ENCODE data around the gene HSPA12B.

Gene HSPA12B

GRCh38 chr20:3755814-3756480 is 23.5 kb downstream of the HSPA12B start:
- Histone ChIP-seq H3K36me3 (ENCODE audit: insufficient read depth, low read length) (peaks cover 17% of the 10 kb centered on the region), H3K9ac (ENCODE audit: low read length) (no peak overlapping the region), H3K4me3 (ENCODE audit: low read depth, low read length, poor library complexity, severe bottlenecking) (no peak overlapping the region), H4K20me1 (ENCODE audit: insufficient read depth, low read length) (no peaks in the 10 kb centered on the region), H2AFZ (ENCODE audit: low read length) (no peak overlapping the region), H3F3A (ENCODE audit: insufficient read depth, low read length) (no peaks in the 10 kb centered on the region), H3K27me3 (ENCODE audit: insufficient read depth, low read length) (no peaks in the 10 kb centered on the region), H3K79me2 (ENCODE audit: insufficient read depth, low read length) (no peaks in the 10 kb centered on the region), H3K9me2 (ENCODE audit: low read depth, low read length) (no peaks in the 10 kb centered on the region), H3K4me2 (ENCODE audit: low read length) (no peak overlapping the region), H3K27ac (ENCODE audit: low read depth, low read length, poor library complexity, severe bottlenecking) (no peak overlapping the region), H3K9me3 (ENCODE audit: low read length) (no peaks in the 10 kb centered on the region), H3K4me1 (ENCODE audit: insufficient read depth, low read length, severe bottlenecking) (peaks cover 4% of the 10 kb centered on the region)
- TF ChIP-seq EZH2 (IDR thresholded peaks at IDR 0.05; ENCODE audit: borderline replicate concordance, low read length), result no peak

GRCh38 chr20:3757268-3757667 is 24.8 kb downstream of the HSPA12B start:
- Histone ChIP-seq H3K9me2 (ENCODE audit: low read depth, low read length) (no peaks in the 10 kb centered on the region), H3K4me2 (ENCODE audit: low read length) (no peak overlapping the region), H3K27me3 (ENCODE audit: insufficient read depth, low read length) (no peaks in the 10 kb centered on the region), H3F3A (ENCODE audit: insufficient read depth, low read length) (no peaks in the 10 kb centered on the region), H3K79me2 (ENCODE audit: insufficient read depth, low read length) (no peaks in the 10 kb centered on the region), H3K9me3 (ENCODE audit: low read length) (no peaks in the 10 kb centered on the region), H3K4me3 (ENCODE audit: low read depth, low read length, poor library complexity, severe bottlenecking) (no peak overlapping the region), H4K20me1 (ENCODE audit: insufficient read depth, low read length) (no peaks in the 10 kb centered on the region), H3K4me1 (ENCODE audit: insufficient read depth, low read length, severe bottlenecking) (peaks cover 12% of the 10 kb centered on the region), H3K36me3 (ENCODE audit: insufficient read depth, low read length) (peaks cover 24% of the 10 kb centered on the region), H2AFZ (ENCODE audit: low read length) (no peak overlapping the region), H3K9ac (ENCODE audit: low read length) (no peak overlapping the region), H3K27ac (ENCODE audit: low read depth, low read length, poor library complexity, severe bottlenecking) (no peak overlapping the region)
- TF ChIP-seq CTCF (IDR thresholded peaks at IDR 0.05; ENCODE audit: low read length), result no peak
- TF ChIP-seq EZH2 (IDR thresholded peaks at IDR 0.05; ENCODE audit: borderline replicate concordance, low read length), result no peak

GRCh38 chr20:3758566-3758965 is 26.1 kb downstream of the HSPA12B start:
- peaks cover 24% of the 10 kb centered on the region for H3K36me3 ChIP-seq (ENCODE audit: insufficient read depth, low read length)
- H3K27me3 ChIP-seq (ENCODE audit: insufficient read depth, low read length), result no peaks in the 10 kb centered on the region
- H3K4me1 ChIP-seq (ENCODE audit: insufficient read depth, low read length, severe bottlenecking), result peaks cover 12% of the 10 kb centered on the region
- H3K27ac ChIP-seq (ENCODE audit: low read depth, low read length, poor library complexity, severe bottlenecking), result no peak overlapping the region
- H3K79me2 ChIP-seq (ENCODE audit: insufficient read depth, low read length), result no peaks in the 10 kb centered on the region
- H2AFZ ChIP-seq (ENCODE audit: low read length), result no peak overlapping the region
- no peak overlapping the region for H3K4me2 ChIP-seq (ENCODE audit: low read length)
- no peaks in the 10 kb centered on the region for H4K20me1 ChIP-seq (ENCODE audit: insufficient read depth, low read length)
- H3K4me3 ChIP-seq (ENCODE audit: low read depth, low read length, poor library complexity, severe bottlenecking), result no peak overlapping the region
- H3K9ac ChIP-seq (ENCODE audit: low read length), result no peak overlapping the region
- no peaks in the 10 kb centered on the region for H3K9me3 ChIP-seq (ENCODE audit: low read length)
- no peaks in the 10 kb centered on the region for H3K9me2 ChIP-seq (ENCODE audit: low read depth, low read length)
- TF ChIP-seq EZH2 (IDR thresholded peaks at IDR 0.05; ENCODE audit: borderline replicate concordance, low read length) (no peak), CTCF (IDR thresholded peaks at IDR 0.05; ENCODE audit: low read length) (no peak)
- H3F3A ChIP-seq (ENCODE audit: insufficient read depth, low read length), result no peaks in the 10 kb centered on the region

GRCh38 chr20:3759316-3759823 is 26.9 kb downstream of the HSPA12B start:
- no peak overlapping the region for H3K9ac ChIP-seq (ENCODE audit: low read length)
- TF ChIP-seq CTCF (IDR thresholded peaks at IDR 0.05; ENCODE audit: low read length), result no peak
- no peak for TF ChIP-seq EZH2 (IDR thresholded peaks at IDR 0.05; ENCODE audit: borderline replicate concordance, low read length)
- peaks cover 12% of the 10 kb centered on the region for H3K4me1 ChIP-seq (ENCODE audit: insufficient read depth, low read length, severe bottlenecking)

More at GRCh38 chr20:3759316-3759823, 26.9 kb downstream of the HSPA12B start:
- peaks cover 24% of the 10 kb centered on the region for H3K36me3 ChIP-seq (ENCODE audit: insufficient read depth, low read length)
- no peaks in the 10 kb centered on the region for H4K20me1 ChIP-seq (ENCODE audit: insufficient read depth, low read length)
- no peaks in the 10 kb centered on the region for H3K9me3 ChIP-seq (ENCODE audit: low read length)
- no peaks in the 10 kb centered on the region for H3K9me2 ChIP-seq (ENCODE audit: low read depth, low read length)
- no peak overlapping the region for H3K4me3 ChIP-seq (ENCODE audit: low read depth, low read length, poor library complexity, severe bottlenecking)
- no peak overlapping the region for H3K4me2 ChIP-seq (ENCODE audit: low read length)
- H3F3A ChIP-seq (ENCODE audit: insufficient read depth, low read length), result no peaks in the 10 kb centered on the region
- H2AFZ ChIP-seq (ENCODE audit: low read length), result no peak overlapping the region
- H3K79me2 ChIP-seq (ENCODE audit: insufficient read depth, low read length), result no peaks in the 10 kb centered on the region
- no peak overlapping the region for H3K27ac ChIP-seq (ENCODE audit: low read depth, low read length, poor library complexity, severe bottlenecking)
- H3K27me3 ChIP-seq (ENCODE audit: insufficient read depth, low read length), result no peaks in the 10 kb centered on the region
